ENCODE results near the gene PRAF2.

PRAF2 gene

GRCh38 chrX:49043220-49043986 is 30.4 kb downstream of the PRAF2 start, which contains the start of gene TFE3:
TSS of gene TFE3 (minus strand) at chrX:49043357. CDS start at chrX:49043226, 131 bp downstream.
- peak within 1 kb of the TSS; percentile 73 for H3K9ac ChIP-seq (ENCODE audit: low read depth, low read length)
- H3K9me3 ChIP-seq (ENCODE audit: control insufficient read depth, insufficient read depth, low read length): no peaks in the 10 kb centered on the region
- H3K36me3 ChIP-seq (ENCODE audit: insufficient read depth, low read length): peaks cover 12% of the 10 kb centered on the region
- peaks cover 12% of the 10 kb centered on the region for H3K4me1 ChIP-seq (ENCODE audit: insufficient read depth, low read length)

- Histone ChIP-seq H3K9me3 (ENCODE audit: control insufficient read depth, insufficient read depth, low read length) (no peaks in the 10 kb centered on the region), H3K36me3 (ENCODE audit: insufficient read depth, low read length) (peaks cover 19% of the 10 kb centered on the region), H3K9ac (ENCODE audit: low read depth, low read length) (peak overlapping the region; percentile 73), H3K4me1 (ENCODE audit: insufficient read depth, low read length) (peaks cover 12% of the 10 kb centered on the region)
Measured at GRCh38 chrX:49042581-49043219, 31.1 kb downstream of the PRAF2 start.

- Histone ChIP-seq H3K9me3 (ENCODE audit: control insufficient read depth, insufficient read depth, low read length) (no peaks in the 10 kb centered on the region), H3K4me1 (ENCODE audit: insufficient read depth, low read length) (peaks cover 12% of the 10 kb centered on the region), H3K9ac (ENCODE audit: low read depth, low read length) (peak overlapping the region; percentile 73), H3K36me3 (ENCODE audit: insufficient read depth, low read length) (peaks cover 22% of the 10 kb centered on the region)
Measured at GRCh38 chrX:49041744-49042580, 31.8 kb downstream of the PRAF2 start.

GRCh38 chrX:49040376-49040955 is 33.3 kb downstream of the PRAF2 start:
- H3K9me3 ChIP-seq (ENCODE audit: control insufficient read depth, insufficient read depth, low read length): no peaks in the 10 kb centered on the region
- peak overlapping the region; percentile 23 for H3K9ac ChIP-seq (ENCODE audit: low read depth, low read length)
- peaks cover 22% of the 10 kb centered on the region for H3K36me3 ChIP-seq (ENCODE audit: insufficient read depth, low read length)
- H3K4me1 ChIP-seq (ENCODE audit: insufficient read depth, low read length): peaks cover 12% of the 10 kb centered on the region

GRCh38 chrX:49039598-49040375 is 34.0 kb downstream of the PRAF2 start:
- Histone ChIP-seq H3K9ac (ENCODE audit: low read depth, low read length) (peak overlapping the region; percentile 23), H3K9me3 (ENCODE audit: control insufficient read depth, insufficient read depth, low read length) (no peaks in the 10 kb centered on the region), H3K36me3 (ENCODE audit: insufficient read depth, low read length) (peaks cover 22% of the 10 kb centered on the region), H3K4me1 (ENCODE audit: insufficient read depth, low read length) (peaks cover 12% of the 10 kb centered on the region)

GRCh38 chrX:49037883-49038475 is 35.8 kb downstream of the PRAF2 start:
- Histone ChIP-seq H3K4me1 (ENCODE audit: insufficient read depth, low read length) (peaks cover 12% of the 10 kb centered on the region), H3K9me3 (ENCODE audit: control insufficient read depth, insufficient read depth, low read length) (no peaks in the 10 kb centered on the region), H3K36me3 (ENCODE audit: insufficient read depth, low read length) (peaks cover 37% of the 10 kb centered on the region), H3K9ac (ENCODE audit: low read depth, low read length) (no peak overlapping the region)

- Histone ChIP-seq H3K9ac (ENCODE audit: low read depth, low read length) (no peak overlapping the region), H3K9me3 (ENCODE audit: control insufficient read depth, insufficient read depth, low read length) (no peaks in the 10 kb centered on the region), H3K36me3 (ENCODE audit: insufficient read depth, low read length) (peaks cover 31% of the 10 kb centered on the region), H3K4me1 (ENCODE audit: insufficient read depth, low read length) (peaks cover 5% of the 10 kb centered on the region)
Measured at GRCh38 chrX:49030283-49030682, 43.5 kb downstream of the PRAF2 start.

- Histone ChIP-seq H3K9ac (ENCODE audit: low read depth, low read length) (no peak overlapping the region), H3K36me3 (ENCODE audit: insufficient read depth, low read length) (peaks cover 31% of the 10 kb centered on the region), H3K9me3 (ENCODE audit: control insufficient read depth, insufficient read depth, low read length) (no peaks in the 10 kb centered on the region), H3K4me1 (ENCODE audit: insufficient read depth, low read length) (peaks cover 5% of the 10 kb centered on the region)
Measured at GRCh38 chrX:49029876-49030275, 43.9 kb downstream of the PRAF2 start.

All from ES-I3 (cell line).